GM12878 (cell line): ENCODE results near the gene KLK6. TPM values are rescaled to one million over a fixed set of nuclear protein-coding genes. Genes with fewer than 3 reads are reported as not detected.

Experiments used
- ATAC-seq: fragments of 200-7000 bp; cut with Tn5 transposase; 3 replicates; pipeline ENCODE4 v1.9.1; 2020; ENCODE audit warnings: mild to moderate bottlenecking, moderate library complexity
- BruUV-seq: library from RNA; stranded (reverse); fragments of 400-500 nt; replicated peaks from 2 replicates; lab custom pipeline; 2021; lab: Mats Ljungman, UMichigan
- CTCF ChIA-PET: fragments of 300-600 bp; sonication (Branson Sonifier 250); formaldehyde crosslinking; extraction: SDS; loops from one replicate; lab custom pipeline; 2021; ENCODE audit warnings: inconsistent platforms; lab: Yijun Ruan, JAX
- POLR2A ChIA-PET: fragments of 350-600 bp; formaldehyde crosslinking; extraction: SDS; loops from one replicate; lab custom pipeline; 2021; ENCODE audit warnings: inconsistent platforms; lab: Charles Lee
- RAD21 ChIA-PET: fragments of 300-600 bp; sonication (Branson Sonifier 250); formaldehyde crosslinking; loops from one replicate; lab custom pipeline; 2023; ENCODE audit warnings: antibody characterized with exemption; ENCODE audit not compliant: unreplicated experiment; lab: Charles Lee
- SMC1A ChIA-PET: fragments of 300-600 bp; sonication (Branson Sonifier 250); formaldehyde crosslinking; loops from one replicate; lab custom pipeline; 2023; ENCODE audit not compliant: unreplicated experiment, uncharacterized antibody; lab: Charles Lee
- DNase-seq: peaks from one replicate; pipeline ENCODE4 v3.0.0-alpha.2; 2011; ENCODE audit warnings: low read depth, low spot score
- FAIRE-seq: peaks from 3 replicates; lab custom pipeline; 2011; peaks lifted over from hg19 to GRCh38; lab: Jason Lieb, UNC
- H2AFZ ChIP-seq: 2 replicates; pipeline ENCODE4 v1.6.0; 2011; ENCODE audit warnings: low read depth, low read length, control low read depth; ENCODE audit not compliant: control insufficient read depth
- H3K27ac ChIP-seq: 2 replicates; pipeline ENCODE4 v1.5.1; 2011; ENCODE audit warnings: control low read depth; ENCODE audit not compliant: control insufficient read depth, insufficient read depth
- H3K27me3 ChIP-seq, 2 experiments: replicated peaks in 1 of 2; 2 replicates each; pipeline versions ENCODE4 v1.6.0 to v1.6.1; 2011; ENCODE audit warnings: low read length in 1 of 2; ENCODE audit not compliant: control insufficient read depth in 2 of 2, insufficient read depth in 2 of 2
- H3K36me3 ChIP-seq, 2 experiments: 2 replicates each; pipeline ENCODE4 v1.5.1; 2011; ENCODE audit warnings: low read length in 1 of 2; ENCODE audit not compliant: control insufficient read depth in 2 of 2, insufficient read depth in 2 of 2
- H3K4me1 ChIP-seq: 2 replicates; pipeline ENCODE4 v1.6.1; 2011; ENCODE audit warnings: mild to moderate bottlenecking, low read length, moderate library complexity, mixed read lengths; ENCODE audit not compliant: control insufficient read depth, insufficient read depth
- H3K4me2 ChIP-seq: 2 replicates; pipeline ENCODE4 v1.6.0; 2011; ENCODE audit warnings: control low read depth; ENCODE audit not compliant: control insufficient read depth, insufficient read depth
- H3K4me3 ChIP-seq: fragments of 200-600 bp; sonication (generic); 2 replicates; pipeline ENCODE4 v1.5.1; 2016
- H3K79me2 ChIP-seq: 2 replicates; pipeline ENCODE4 v1.6.0; 2011; ENCODE audit warnings: low read length; ENCODE audit not compliant: control insufficient read depth, insufficient read depth
- H3K9ac ChIP-seq: 2 replicates; pipeline ENCODE4 v1.8.0; 2011; ENCODE audit warnings: low read length, control low read depth, mixed read lengths; ENCODE audit not compliant: control insufficient read depth, insufficient read depth
- H3K9me3 ChIP-seq: replicated peaks from 3 replicates; pipeline ENCODE4 v1.5.1; 2011; ENCODE audit warnings: mild to moderate bottlenecking, low read length; ENCODE audit not compliant: control insufficient read depth, insufficient read depth
- H4K20me1 ChIP-seq: 2 replicates; pipeline ENCODE4 v1.6.0; 2011; ENCODE audit not compliant: control insufficient read depth, insufficient read depth
- ESRRA ChIP-seq: IDR thresholded peaks from 2 replicates; pipeline ENCODE4 v1.6.1; 2012; ENCODE audit warnings: mild to moderate bottlenecking, low read length, improper control_type of control experiment
- EZH2 ChIP-seq: IDR thresholded peaks from 2 replicates; pipeline ENCODE4 v1.6.1; 2012; ENCODE audit warnings: low read depth, mild to moderate bottlenecking, control low read depth, inconsistent platforms, low read length, borderline replicate concordance; ENCODE audit not compliant: control insufficient read depth
- FOS ChIP-seq: IDR thresholded peaks from 3 replicates; pipeline ENCODE4 v1.6.1; 2011; ENCODE audit warnings: borderline replicate concordance; ENCODE audit not compliant: insufficient read length; ENCODE audit errors: extremely low read depth
- FOXK2 ChIP-seq: fragments of 450-650 bp; IDR thresholded peaks from 2 replicates; pipeline ENCODE4 v1.6.1; 2017; ENCODE audit warnings: mild to moderate bottlenecking, moderate library complexity
- GATAD2B ChIP-seq: fragments of 450-650 bp; conservative IDR thresholded peaks from 2 replicates; pipeline ENCODE4 v1.6.1; 2017; ENCODE audit warnings: low read depth, mild to moderate bottlenecking, moderate library complexity
- MEF2B ChIP-seq: fragments of 450-650 bp; IDR thresholded peaks from 2 replicates; pipeline ENCODE4 v1.6.1; 2018; ENCODE audit warnings: mild to moderate bottlenecking, moderate library complexity; ENCODE audit not compliant: partially characterized antibody, poor library complexity, severe bottlenecking
- MTA2 ChIP-seq: fragments of 450-650 bp; IDR thresholded peaks from 2 replicates; pipeline ENCODE4 v1.6.1; 2016; ENCODE audit warnings: low read depth, mild to moderate bottlenecking, moderate library complexity
- MXI1 ChIP-seq: fragments of 150-350 bp; IDR thresholded peaks from 2 replicates; pipeline ENCODE4 v1.6.1; 2011; ENCODE audit warnings: low read depth, mild to moderate bottlenecking, inconsistent platforms, low read length, improper control_type of control experiment
- MYC ChIP-seq: IDR thresholded peaks from 2 replicates; pipeline ENCODE4 v1.6.1; 2011; ENCODE audit warnings: mild to moderate bottlenecking, low read length, moderate library complexity, inconsistent platforms; ENCODE audit not compliant: insufficient read depth, insufficient replicate concordance, insufficient read length, severe bottlenecking
- PML ChIP-seq: IDR thresholded peaks from 2 replicates; pipeline ENCODE4 v1.6.1; 2012; ENCODE audit warnings: low read length, inconsistent platforms
- POLR2A ChIP-seq: IDR thresholded peaks from 2 replicates; pipeline ENCODE4 v1.6.1; 2011; ENCODE audit warnings: low read depth, mild to moderate bottlenecking, low read length
- SMAD1 ChIP-seq: fragments of 450-650 bp; IDR thresholded peaks from 2 replicates; pipeline ENCODE4 v1.6.1; 2018; ENCODE audit warnings: mild to moderate bottlenecking, low read depth; ENCODE audit not compliant: partially characterized antibody
- SREBF2 ChIP-seq: IDR thresholded peaks from 2 replicates; pipeline ENCODE4 v1.6.1; 2012; ENCODE audit warnings: mild to moderate bottlenecking, low read length
- YBX1 ChIP-seq: fragments of 450-650 bp; IDR thresholded peaks from 2 replicates; pipeline ENCODE4 v1.6.1; 2016; ENCODE audit warnings: antibody characterized with exemption
- WGBS: methylation state at CpG from one replicate; pipeline ENCODE4 v1.1.6; 2016; ENCODE audit warnings: low lambda C conversion rate; ENCODE audit not compliant: insufficient replicate concordance, insufficient coverage; ENCODE audit errors: missing lambda C conversion rate; 5-methylcytosine and 5-hydroxymethylcytosine counted together
- in situ Hi-C: fragments of 300-500 bp; cut with MboI; formaldehyde crosslinking; loops from 9 replicates; pipeline ENCODE4 v1.14.3; 2018; ENCODE audit warnings: mixed read lengths
- intact Hi-C: fragments of 100-400 bp; cut with micrococcal nuclease; formaldehyde crosslinking; loops from one replicate; pipeline ENCODE4 v1.14.2; 2022; ENCODE audit not compliant: unreplicated experiment
- polyA plus RNA-seq, 11 experiments: library from polyadenylated mRNA; depleted of rRNA in 4 of 11; unstranded in 6 of 11; stranded (reverse) in 5 of 11; fragments of >200 nt; fragmentation: Nextera tagmentation in 4 of 11; fragmentation: Illumina TruSeq in 1 of 11; extraction: Ambion mirVana in 4 of 11; extraction: Trizol in 1 of 11; gene quantifications; 1 replicate in 1 of 11; 2 replicates in 10 of 11; pipeline versions ENCODE4 v1.2.1 to v1.2.3, GENCODE V29; 2011 to 2016; ENCODE audit warnings: inconsistent platforms in 2 of 11, missing spikeins in 2 of 11, low read depth in 1 of 11
- total RNA-seq, 4 experiments: library from RNA; depleted of rRNA in 3 of 4; stranded (reverse); fragments of >200 nt in 3 of 4; fragmentation: Illumina TruSeq in 1 of 4; extraction: Trizol in 1 of 4; gene quantifications; 2 replicates each; pipeline versions ENCODE4 v1.2.1 to v1.2.3, GENCODE V29; 2013 to 2021
- TF ChIP-seq, protein P1 (sequence below): fragments of 150-350 bp; IDR thresholded peaks from 2 replicates; pipeline ENCODE4 v1.6.1; 2014; ENCODE audit warnings: mild to moderate bottlenecking, low read depth, low read length
- TF ChIP-seq, protein P2 (sequence below): fragments of 450-650 bp; IDR thresholded peaks from 2 replicates; pipeline ENCODE4 v1.6.1; 2017; ENCODE audit warnings: mild to moderate bottlenecking, moderate library complexity
- TF ChIP-seq, protein P3 (sequence below): fragments of 450-650 bp; IDR thresholded peaks from 2 replicates; pipeline ENCODE4 v1.6.1; 2017; ENCODE audit warnings: borderline replicate concordance
- TF ChIP-seq, protein P4 (sequence below): IDR thresholded peaks from 2 replicates; pipeline ENCODE4 v1.6.1; 2011; ENCODE audit warnings: borderline replicate concordance, low read depth, mild to moderate bottlenecking, moderate library complexity, low read length; ENCODE audit not compliant: insufficient read depth, poor library complexity, severe bottlenecking

The KLK6 gene
- total and polyA plus RNA-seq, 10 of the 15 experiments (the other 5 are each of a cell fraction or from before 2014, with no cell fraction given), result not detected

DNA sequence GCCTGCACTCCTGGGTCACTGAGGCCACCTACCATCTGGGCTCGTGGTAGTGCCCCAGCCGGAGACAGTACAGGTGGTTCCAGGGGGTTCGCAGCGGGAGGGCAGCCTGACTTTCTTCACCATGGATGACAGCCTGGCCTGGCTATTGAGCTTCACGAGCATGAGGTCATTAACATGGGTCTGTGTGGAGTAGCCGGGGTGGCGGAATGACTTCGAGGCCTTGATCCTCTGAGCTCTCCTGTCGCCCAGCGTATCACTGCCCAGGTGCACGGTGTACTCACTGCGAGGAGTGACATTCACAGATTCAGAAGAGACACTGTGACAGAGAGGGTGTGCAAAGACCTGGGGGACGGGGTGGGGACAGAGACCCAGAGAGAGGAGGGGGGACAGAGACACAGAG is 10.8 kb upstream of the KLK6 start:
- TF ChIP-seq SMAD1 (no peak), POLR2A (no peak), FOS (no peak), YBX1 (no peak), FOXK2 (no peak), ESRRA (no peak), EZH2 (no peak), SREBF2 (no peak), GATAD2B (no peak), MEF2B (no peak), PML (no peak), MTA2 (no peak), MYC (no peak), MXI1 (no peak)
- TF ChIP-seq, protein P1, sequence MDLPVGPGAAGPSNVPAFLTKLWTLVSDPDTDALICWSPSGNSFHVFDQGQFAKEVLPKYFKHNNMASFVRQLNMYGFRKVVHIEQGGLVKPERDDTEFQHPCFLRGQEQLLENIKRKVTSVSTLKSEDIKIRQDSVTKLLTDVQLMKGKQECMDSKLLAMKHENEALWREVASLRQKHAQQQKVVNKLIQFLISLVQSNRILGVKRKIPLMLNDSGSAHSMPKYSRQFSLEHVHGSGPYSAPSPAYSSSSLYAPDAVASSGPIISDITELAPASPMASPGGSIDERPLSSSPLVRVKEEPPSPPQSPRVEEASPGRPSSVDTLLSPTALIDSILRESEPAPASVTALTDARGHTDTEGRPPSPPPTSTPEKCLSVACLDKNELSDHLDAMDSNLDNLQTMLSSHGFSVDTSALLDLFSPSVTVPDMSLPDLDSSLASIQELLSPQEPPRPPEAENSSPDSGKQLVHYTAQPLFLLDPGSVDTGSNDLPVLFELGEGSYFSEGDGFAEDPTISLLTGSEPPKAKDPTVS, result no peak
- TF ChIP-seq, protein P2, sequence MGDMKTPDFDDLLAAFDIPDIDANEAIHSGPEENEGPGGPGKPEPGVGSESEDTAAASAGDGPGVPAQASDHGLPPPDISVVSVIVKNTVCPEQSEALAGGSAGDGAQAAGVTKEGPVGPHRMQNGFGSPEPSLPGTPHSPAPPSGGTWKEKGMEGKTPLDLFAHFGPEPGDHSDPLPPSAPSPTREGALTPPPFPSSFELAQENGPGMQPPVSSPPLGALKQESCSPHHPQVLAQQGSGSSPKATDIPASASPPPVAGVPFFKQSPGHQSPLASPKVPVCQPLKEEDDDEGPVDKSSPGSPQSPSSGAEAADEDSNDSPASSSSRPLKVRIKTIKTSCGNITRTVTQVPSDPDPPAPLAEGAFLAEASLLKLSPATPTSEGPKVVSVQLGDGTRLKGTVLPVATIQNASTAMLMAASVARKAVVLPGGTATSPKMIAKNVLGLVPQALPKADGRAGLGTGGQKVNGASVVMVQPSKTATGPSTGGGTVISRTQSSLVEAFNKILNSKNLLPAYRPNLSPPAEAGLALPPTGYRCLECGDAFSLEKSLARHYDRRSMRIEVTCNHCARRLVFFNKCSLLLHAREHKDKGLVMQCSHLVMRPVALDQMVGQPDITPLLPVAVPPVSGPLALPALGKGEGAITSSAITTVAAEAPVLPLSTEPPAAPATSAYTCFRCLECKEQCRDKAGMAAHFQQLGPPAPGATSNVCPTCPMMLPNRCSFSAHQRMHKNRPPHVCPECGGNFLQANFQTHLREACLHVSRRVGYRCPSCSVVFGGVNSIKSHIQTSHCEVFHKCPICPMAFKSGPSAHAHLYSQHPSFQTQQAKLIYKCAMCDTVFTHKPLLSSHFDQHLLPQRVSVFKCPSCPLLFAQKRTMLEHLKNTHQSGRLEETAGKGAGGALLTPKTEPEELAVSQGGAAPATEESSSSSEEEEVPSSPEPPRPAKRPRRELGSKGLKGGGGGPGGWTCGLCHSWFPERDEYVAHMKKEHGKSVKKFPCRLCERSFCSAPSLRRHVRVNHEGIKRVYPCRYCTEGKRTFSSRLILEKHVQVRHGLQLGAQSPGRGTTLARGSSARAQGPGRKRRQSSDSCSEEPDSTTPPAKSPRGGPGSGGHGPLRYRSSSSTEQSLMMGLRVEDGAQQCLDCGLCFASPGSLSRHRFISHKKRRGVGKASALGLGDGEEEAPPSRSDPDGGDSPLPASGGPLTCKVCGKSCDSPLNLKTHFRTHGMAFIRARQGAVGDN, result no peak
- TF ChIP-seq, protein P3, sequence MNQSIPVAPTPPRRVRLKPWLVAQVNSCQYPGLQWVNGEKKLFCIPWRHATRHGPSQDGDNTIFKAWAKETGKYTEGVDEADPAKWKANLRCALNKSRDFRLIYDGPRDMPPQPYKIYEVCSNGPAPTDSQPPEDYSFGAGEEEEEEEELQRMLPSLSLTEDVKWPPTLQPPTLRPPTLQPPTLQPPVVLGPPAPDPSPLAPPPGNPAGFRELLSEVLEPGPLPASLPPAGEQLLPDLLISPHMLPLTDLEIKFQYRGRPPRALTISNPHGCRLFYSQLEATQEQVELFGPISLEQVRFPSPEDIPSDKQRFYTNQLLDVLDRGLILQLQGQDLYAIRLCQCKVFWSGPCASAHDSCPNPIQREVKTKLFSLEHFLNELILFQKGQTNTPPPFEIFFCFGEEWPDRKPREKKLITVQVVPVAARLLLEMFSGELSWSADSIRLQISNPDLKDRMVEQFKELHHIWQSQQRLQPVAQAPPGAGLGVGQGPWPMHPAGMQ, result no peak
- TF ChIP-seq, protein P4, sequence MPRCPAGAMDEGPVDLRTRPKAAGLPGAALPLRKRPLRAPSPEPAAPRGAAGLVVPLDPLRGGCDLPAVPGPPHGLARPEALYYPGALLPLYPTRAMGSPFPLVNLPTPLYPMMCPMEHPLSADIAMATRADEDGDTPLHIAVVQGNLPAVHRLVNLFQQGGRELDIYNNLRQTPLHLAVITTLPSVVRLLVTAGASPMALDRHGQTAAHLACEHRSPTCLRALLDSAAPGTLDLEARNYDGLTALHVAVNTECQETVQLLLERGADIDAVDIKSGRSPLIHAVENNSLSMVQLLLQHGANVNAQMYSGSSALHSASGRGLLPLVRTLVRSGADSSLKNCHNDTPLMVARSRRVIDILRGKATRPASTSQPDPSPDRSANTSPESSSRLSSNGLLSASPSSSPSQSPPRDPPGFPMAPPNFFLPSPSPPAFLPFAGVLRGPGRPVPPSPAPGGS, result no peak
- intact Hi-C loops (no loop called here), in situ Hi-C loops (no loop called here)
- Histone ChIP-seq H2AFZ (no peak overlapping the region), H3K27ac (no peak overlapping the region), H3K9me3 (no peaks in the 10 kb centered on the region), H3K4me3 (no peak overlapping the region), H4K20me1 (no peaks in the 10 kb centered on the region), H3K79me2 (no peaks in the 10 kb centered on the region), H3K4me1 (no peaks in the 10 kb centered on the region), H3K9ac (no peak overlapping the region), H3K36me3 (no peaks in the 10 kb centered on the region), H3K4me2 (no peak overlapping the region), H3K27me3 (no peaks in the 10 kb centered on the region; a peak in 1 of 4 replicates)
- no TSS peak for BruUV-seq
- ChIA-PET SMC1A (no interaction called here), RAD21 (no interaction called here), CTCF (interaction anchor here (1.0 kb wide), 1 partner anchor 42 kb away, joined by 3 read pairs; no protein-coding TSS in a partner anchor), POLR2A (no interaction called here)
- DNase-seq (no peak), ATAC-seq (no peak), FAIRE-seq (no peak)
- 31% methylated on average over 12 of the region's 13 CpGs for WGBS
